ENCODE results near the gene PSMA2.

PSMA2 gene

GRCh38 chr7:42939457-42940240 is 7.7 kb upstream of the PSMA2 start:
- DNase-seq: no peak

- no peak for DNase-seq
Observed at GRCh38 chr7:42935861-42936260, 3.9 kb upstream of the PSMA2 start.

GRCh38 chr7:42934291-42934690 is 2.3 kb upstream of the PSMA2 start:
- no peak for DNase-seq

GRCh38 chr7:42932811-42933591 is 1.0 kb upstream of the PSMA2 start:
- peak; percentile 3 to 19 for DNase-seq

GRCh38 chr7:42931447-42931833 is 534 bp downstream of the PSMA2 start:
- DNase-seq: no peak

GRCh38 chr7:42930889-42931288 is 1.1 kb downstream of the PSMA2 start:
- no peak for DNase-seq

- DNase-seq: no peak
Observed at GRCh38 chr7:42929449-42929848, 2.5 kb downstream of the PSMA2 start.

- no peak for DNase-seq
Observed at GRCh38 chr7:42928754-42929153, 3.2 kb downstream of the PSMA2 start.

GRCh38 chr7:42926204-42926603 is 5.8 kb downstream of the PSMA2 start:
- no peak for DNase-seq

GRCh38 chr7:42925630-42926029 is 6.3 kb downstream of the PSMA2 start:
- DNase-seq: no peak

- no peak for DNase-seq
Observed at GRCh38 chr7:42924223-42924838, 7.6 kb downstream of the PSMA2 start.

GRCh38 chr7:42922017-42922753 is 9.8 kb downstream of the PSMA2 start:
- DNase-seq: no peak

GRCh38 chr7:42915356-42915755 is 16.6 kb downstream of the PSMA2 start:
- no peak for DNase-seq

GRCh38 chr7:42914421-42915045 is 17.4 kb downstream of the PSMA2 start:
- DNase-seq: no peak

- DNase-seq: no peak
Observed at GRCh38 chr7:42914009-42914408, 18.0 kb downstream of the PSMA2 start.

- no peak for DNase-seq
Observed at GRCh38 chr7:42913591-42913990, 18.4 kb downstream of the PSMA2 start.

GRCh38 chr7:42911454-42912447 is 20.2 kb downstream of the PSMA2 start, which contains the start of gene C7orf25:
C7orf25 (minus strand) TSS chr7:42912070; CDS start chr7:42910900, 1,170 bp downstream.
- peak; percentile 88 to 97 for DNase-seq

- no peak for DNase-seq
Observed at GRCh38 chr7:42910306-42910705, 21.7 kb downstream of the PSMA2 start.

- DNase-seq: no peak
Observed at GRCh38 chr7:42907316-42907715, 24.7 kb downstream of the PSMA2 start.

GRCh38 chr7:42906181-42906580 is 25.8 kb downstream of the PSMA2 start:
- no peak for DNase-seq

- no peak for DNase-seq
Observed at GRCh38 chr7:42902331-42902730, 29.6 kb downstream of the PSMA2 start.

All from NCI-H526 (cell line).